Measurements from ENCODE around the gene TBC1D9.

Gene TBC1D9

GRCh38 chr4:140764785-140765392, 8.7 kb upstream of the TBC1D9 start:
- peak; percentile 88 for TF ChIP-seq PKNOX1 (IDR thresholded peaks at IDR 0.05)
- no peak for TF ChIP-seq L3MBTL2 (conservative IDR thresholded peaks at IDR 0.05)
- no peak for DNase-seq (ENCODE audit: extremely low spot score)
- ChIA-PET POLR2A (interaction anchor here (1.0 to 1.8 kb wide), 2 partner anchors 8 to 88 kb away, joined by 3 to 8 read pairs; partner anchors contain the start of gene TBC1D9), CTCF (no interaction called here)

- ChIA-PET CTCF (interaction anchor here (1.0 kb wide), 1 partner anchor 122 kb away, joined by 4 read pairs; no protein-coding TSS in a partner anchor), POLR2A (no interaction called here)
- TF ChIP-seq SUZ12 (IDR thresholded peaks at IDR 0.05) = no peak
- TF ChIP-seq ARNT (IDR thresholded peaks at IDR 0.05) = no peak
- no peak for TF ChIP-seq TARDBP (IDR thresholded peaks at IDR 0.05)
- TF ChIP-seq HDGF (IDR thresholded peaks at IDR 0.05; ENCODE audit: borderline replicate concordance) = no peak
- no peak for TF ChIP-seq NFRKB (IDR thresholded peaks at IDR 0.05)
- no peak for TF ChIP-seq LEF1 (IDR thresholded peaks at IDR 0.05; ENCODE audit: borderline replicate concordance)
- TF ChIP-seq ELF4 (IDR thresholded peaks at IDR 0.05) = no peak
- TF ChIP-seq FOXA1 (IDR thresholded peaks at IDR 0.05) = no peak
- TF ChIP-seq FOXM1 (IDR thresholded peaks at IDR 0.05; ENCODE audit: borderline replicate concordance) = no peak
- TF ChIP-seq BHLHE40 (IDR thresholded peaks at IDR 0.05; ENCODE audit: borderline replicate concordance) = no peak
- TF ChIP-seq PKNOX1 (IDR thresholded peaks at IDR 0.05) = no peak
- no peak for DNase-seq (ENCODE audit: extremely low spot score)
These were observed 6.0 kb upstream of the TBC1D9 start for GRCh38 chr4:140762202-140762601.

DNA sequence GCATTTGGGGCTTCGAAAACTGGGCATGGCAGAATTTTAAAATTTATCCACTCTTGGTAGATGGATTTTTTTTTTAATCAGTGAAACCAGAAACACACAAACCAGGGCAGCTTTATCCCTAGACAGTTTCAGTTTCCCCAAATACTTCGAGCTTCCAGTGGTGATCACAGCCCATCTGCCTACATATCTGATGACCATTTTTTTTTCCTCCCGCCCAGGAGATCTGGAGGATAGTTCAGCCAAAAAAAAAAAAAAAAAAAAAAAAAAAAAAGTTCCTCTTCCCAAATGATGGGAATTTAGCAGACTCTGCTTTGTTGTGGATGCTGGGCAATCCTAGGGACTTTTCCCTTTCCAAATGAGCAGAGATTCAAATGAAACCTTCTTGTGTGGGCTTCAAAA, 1.0 kb upstream of the TBC1D9 start:
- CTCF ChIA-PET = interaction anchor here (0.6 to 1.8 kb wide), 5 partner anchors 14 to 1589 kb away, joined by 3 to 9 read pairs (median 3); no protein-coding TSS in a partner anchor
- POLR2A ChIA-PET = interaction anchor here (0.6 to 2.4 kb wide), 35 partner anchors 8 to 1210 kb away, joined by 3 to 12 read pairs (median 5); partner anchors contain the start of gene CLGN
- DNase-seq (ENCODE audit: extremely low spot score) = no peak
- TF ChIP-seq NFRKB (IDR thresholded peaks at IDR 0.05) (no peak), ZNF384 (IDR thresholded peaks at IDR 0.05) (peak; percentile 54; the same call in 1 of the 2 replicates)

GRCh38 chr4:140755774-140756318, 339 bp downstream of the TBC1D9 start:
- no peak for TF ChIP-seq CTBP1 (IDR thresholded peaks at IDR 0.05; ENCODE audit: borderline replicate concordance)
- no peak for TF ChIP-seq HDGF (IDR thresholded peaks at IDR 0.05; ENCODE audit: borderline replicate concordance)
- TF ChIP-seq SP1 (IDR thresholded peaks at IDR 0.05) = no peak
- TF ChIP-seq NFRKB (IDR thresholded peaks at IDR 0.05) = no peak
- no peak for TF ChIP-seq FOXK2 (IDR thresholded peaks at IDR 0.05)
- no peak for TF ChIP-seq ARNT (IDR thresholded peaks at IDR 0.05)
- TF ChIP-seq SUZ12 (IDR thresholded peaks at IDR 0.05) = no peak
- no peak for TF ChIP-seq PKNOX1 (IDR thresholded peaks at IDR 0.05)
- TF ChIP-seq FOXM1 (IDR thresholded peaks at IDR 0.05; ENCODE audit: borderline replicate concordance) = no peak
- no peak for TF ChIP-seq TARDBP (IDR thresholded peaks at IDR 0.05)
- TF ChIP-seq FOXA1 (IDR thresholded peaks at IDR 0.05) = no peak
- no peak for TF ChIP-seq L3MBTL2 (conservative IDR thresholded peaks at IDR 0.05)
- TF ChIP-seq BHLHE40 (IDR thresholded peaks at IDR 0.05; ENCODE audit: borderline replicate concordance) = no peak
- TF ChIP-seq LEF1 (IDR thresholded peaks at IDR 0.05; ENCODE audit: borderline replicate concordance) = no peak
- TF ChIP-seq ZNF384 (IDR thresholded peaks at IDR 0.05) = no peak
- no peak for TF ChIP-seq ELF4 (IDR thresholded peaks at IDR 0.05)
- peak; percentile 44 for DNase-seq (ENCODE audit: extremely low spot score)
- ChIA-PET CTCF (interaction anchor here (1.5 to 1.8 kb wide), 2 partner anchors 13 to 23 kb away, joined by 3 to 9 read pairs; no protein-coding TSS in a partner anchor), POLR2A (interaction anchor here (0.6 to 2.4 kb wide), 32 partner anchors 8 to 1209 kb away, joined by 3 to 12 read pairs (median 4); partner anchors contain the start of genes CLGN and SCOC)

DNA sequence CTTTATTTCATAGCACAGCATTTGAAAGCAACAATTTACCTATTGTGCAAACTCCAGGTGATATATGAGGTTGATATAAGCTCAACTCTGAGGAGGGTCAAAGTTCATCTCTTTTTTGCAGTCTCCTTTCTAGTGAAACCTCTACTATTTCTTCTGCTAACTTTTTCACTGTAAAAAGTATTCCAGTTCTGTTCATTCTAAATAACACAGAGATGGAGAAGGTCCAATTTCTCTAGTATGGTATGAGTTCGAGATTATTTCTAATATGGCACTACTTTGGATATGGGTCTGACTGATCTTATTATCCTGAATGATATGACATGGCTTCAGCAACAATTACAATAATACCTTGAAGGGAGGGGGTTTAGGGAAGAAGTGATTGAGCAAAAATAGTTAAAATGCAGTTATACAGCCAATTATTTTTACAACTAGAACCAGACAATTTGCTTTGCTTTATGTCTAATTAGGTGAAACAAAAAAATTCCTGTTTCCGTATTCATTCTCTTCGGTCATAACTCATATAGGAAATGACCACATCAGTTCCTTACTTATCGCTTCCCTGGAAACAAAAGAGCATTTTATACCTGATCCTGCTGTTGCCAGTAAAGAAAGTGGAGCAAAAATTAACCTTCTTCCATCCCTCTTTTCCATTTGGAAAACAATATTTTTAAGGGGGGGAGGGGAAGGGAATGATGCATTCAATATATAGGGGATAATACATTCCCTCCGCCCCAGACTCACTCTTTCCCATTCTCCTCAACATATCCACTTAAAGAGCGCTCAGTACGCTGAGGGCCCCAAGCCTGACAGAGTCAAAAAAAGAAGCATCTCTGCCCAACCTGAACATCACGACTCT, 1.0 kb downstream of the TBC1D9 start:
- ChIA-PET CTCF (no interaction called here), POLR2A (no interaction called here)
- no peak for TF ChIP-seq ELF4 (IDR thresholded peaks at IDR 0.05)
- no peak for TF ChIP-seq BHLHE40 (IDR thresholded peaks at IDR 0.05; ENCODE audit: borderline replicate concordance)
- TF ChIP-seq LEF1 (IDR thresholded peaks at IDR 0.05; ENCODE audit: borderline replicate concordance) = no peak
- TF ChIP-seq CTBP1 (IDR thresholded peaks at IDR 0.05; ENCODE audit: borderline replicate concordance) = no peak; the same call in 1 of the 2 replicates
- no peak for TF ChIP-seq ZNF384 (IDR thresholded peaks at IDR 0.05)
- no peak for TF ChIP-seq L3MBTL2 (conservative IDR thresholded peaks at IDR 0.05)
- TF ChIP-seq HDGF (IDR thresholded peaks at IDR 0.05; ENCODE audit: borderline replicate concordance) = no peak
- no peak for TF ChIP-seq ARNT (IDR thresholded peaks at IDR 0.05)
- TF ChIP-seq FOXA1 (IDR thresholded peaks at IDR 0.05) = no peak
- no peak for TF ChIP-seq FOXK2 (IDR thresholded peaks at IDR 0.05)
- no peak for TF ChIP-seq NFRKB (IDR thresholded peaks at IDR 0.05)
- TF ChIP-seq TARDBP (IDR thresholded peaks at IDR 0.05) = no peak
- no peak for TF ChIP-seq SP1 (IDR thresholded peaks at IDR 0.05)
- TF ChIP-seq PKNOX1 (IDR thresholded peaks at IDR 0.05) = no peak
- TF ChIP-seq FOXM1 (IDR thresholded peaks at IDR 0.05; ENCODE audit: borderline replicate concordance) = no peak
- no peak for DNase-seq (ENCODE audit: extremely low spot score)

All from HEK293T (cell line).